NB4 (cell line): ENCODE measurements around the gene RNF44.
"Not testable (repeated sequence)": the region's sequence is repeated elsewhere in the genome, so short reads cannot be mapped to it uniquely, and the experiment has no call there.

Experiments
- CTCF ChIP-seq: IDR thresholded peaks from one replicate; pipeline ENCODE4 v1.5.1; 2012; ENCODE audit warnings: low read depth, low read length
- MAX ChIP-seq: IDR thresholded peaks from 2 replicates; pipeline ENCODE4 v1.6.1; 2011; ENCODE audit warnings: low read depth, low read length
- POLR2A ChIP-seq: IDR thresholded peaks from 2 replicates; pipeline ENCODE4 v1.6.1; 2011; ENCODE audit warnings: mild to moderate bottlenecking; ENCODE audit not compliant: insufficient read length; ENCODE audit errors: extremely low read depth

GRCh38 chr5:176550937-176551336 is 13.7 kb upstream of the RNF44 start:
- TF ChIP-seq CTCF, POLR2A, MAX: not testable (repeated sequence)
